H9 (cell line): ENCODE results near the gene PPFIBP2. TPM values are rescaled to one million over a fixed set of nuclear protein-coding genes. Genes with fewer than 3 reads are reported as not detected.

Experiments
- DNase-seq: peaks from one replicate; pipeline ENCODE4 v3.0.0-alpha.2; 2017
- H2AFZ ChIP-seq: one replicate; pipeline ENCODE4 v1.6.1; 2013; ENCODE audit warnings: mild to moderate bottlenecking, low read length, control low read depth, moderate library complexity
- H2AK5ac ChIP-seq: 2 replicates; pipeline ENCODE4 v1.6.1; 2013; ENCODE audit warnings: low read length, control low read depth, mixed read lengths; ENCODE audit not compliant: insufficient read length
- H2BK120ac ChIP-seq: one replicate; pipeline ENCODE4 v1.6.1; 2013; ENCODE audit warnings: low read depth, mild to moderate bottlenecking, low read length, control low read depth, inconsistent platforms; ENCODE audit not compliant: poor library complexity, severe bottlenecking
- H2BK12ac ChIP-seq: 2 replicates; pipeline ENCODE4 v1.6.1; 2013; ENCODE audit warnings: low read length, control low read depth, mixed read lengths, low read depth; ENCODE audit not compliant: insufficient read length
- H2BK15ac ChIP-seq: 2 replicates; pipeline ENCODE4 v1.6.1; 2013; ENCODE audit warnings: low read depth, low read length, control low read depth
- H2BK20ac ChIP-seq: one replicate; pipeline ENCODE4 v1.6.1; 2013; ENCODE audit warnings: low read depth, mild to moderate bottlenecking, low read length, control low read depth, inconsistent platforms; ENCODE audit not compliant: poor library complexity, severe bottlenecking
- H2BK5ac ChIP-seq: 2 replicates; pipeline ENCODE4 v1.6.1; 2013; ENCODE audit warnings: low read length, control low read depth, mixed read lengths; ENCODE audit not compliant: insufficient read length
- H3K14ac ChIP-seq: 2 replicates; pipeline ENCODE4 v1.6.1; 2013; ENCODE audit warnings: low read length, control low read depth; ENCODE audit not compliant: insufficient read depth
- H3K18ac ChIP-seq: 2 replicates; pipeline ENCODE4 v1.6.1; 2013; ENCODE audit warnings: low read depth, mild to moderate bottlenecking, mixed read lengths, low read length, control low read depth; ENCODE audit not compliant: insufficient read length
- H3K23ac ChIP-seq: 2 replicates; pipeline ENCODE4 v1.6.1; 2013; ENCODE audit warnings: low read length, control low read depth, mixed read lengths, low read depth; ENCODE audit not compliant: insufficient read length
- H3K23me2 ChIP-seq: 2 replicates; pipeline ENCODE4 v1.6.1; 2013; ENCODE audit warnings: low read depth, mild to moderate bottlenecking, mixed read lengths, low read length, control low read depth; ENCODE audit not compliant: insufficient read length, poor library complexity, severe bottlenecking
- H3K27ac ChIP-seq: 2 replicates; pipeline ENCODE4 v1.5.1; 2013; ENCODE audit warnings: low read length, control low read depth, mixed read lengths, low read depth; ENCODE audit not compliant: insufficient read length
- H3K27me3 ChIP-seq: 2 replicates; pipeline ENCODE4 v1.6.1; 2013; ENCODE audit warnings: low read length, control low read depth, inconsistent platforms; ENCODE audit not compliant: insufficient read depth
- H3K4ac ChIP-seq: 2 replicates; pipeline ENCODE4 v1.6.1; 2013; ENCODE audit warnings: low read depth, mild to moderate bottlenecking, control low read depth, inconsistent platforms, low read length, moderate library complexity
- H3K4me1 ChIP-seq: 2 replicates; pipeline ENCODE4 v1.6.1; 2013; ENCODE audit warnings: low read length, control low read depth, inconsistent platforms; ENCODE audit not compliant: insufficient read depth
- H3K4me2 ChIP-seq: 2 replicates; pipeline ENCODE4 v1.6.1; 2013; ENCODE audit warnings: low read length, control low read depth, mixed read lengths; ENCODE audit not compliant: insufficient read length, insufficient read depth
- H3K56ac ChIP-seq: 2 replicates; pipeline ENCODE4 v1.6.1; 2013; ENCODE audit warnings: low read depth, mild to moderate bottlenecking, mixed read lengths, low read length, control low read depth; ENCODE audit not compliant: insufficient read length
- H3K79me1 ChIP-seq: 2 replicates; pipeline ENCODE4 v1.6.1; 2013; ENCODE audit warnings: low read depth, mild to moderate bottlenecking, moderate library complexity, low read length, control low read depth, inconsistent platforms; ENCODE audit not compliant: insufficient read depth, poor library complexity, severe bottlenecking
- H3K79me2 ChIP-seq: 2 replicates; pipeline ENCODE4 v1.6.1; 2013; ENCODE audit warnings: low read length, control low read depth, inconsistent platforms; ENCODE audit not compliant: insufficient read depth
- H3K9ac ChIP-seq: 2 replicates; pipeline ENCODE4 v1.6.1; 2013; ENCODE audit warnings: low read length, control low read depth, mixed read lengths; ENCODE audit not compliant: insufficient read length; ENCODE audit errors: extremely low read depth
- H3K9me3 ChIP-seq: one replicate; pipeline ENCODE4 v1.6.1; 2013; ENCODE audit warnings: low read depth, low read length, inconsistent platforms; ENCODE audit not compliant: control insufficient read depth
- H3T11ph ChIP-seq: one replicate; pipeline ENCODE4 v1.6.1; 2013; ENCODE audit warnings: mild to moderate bottlenecking, low read length, control low read depth, inconsistent platforms
- H4K20me1 ChIP-seq: one replicate; pipeline ENCODE4 v1.6.1; 2013; ENCODE audit not compliant: control insufficient read depth, insufficient read length, insufficient read depth
- H4K5ac ChIP-seq: 2 replicates; pipeline ENCODE4 v1.6.1; 2013; ENCODE audit warnings: low read depth, mild to moderate bottlenecking, mixed read lengths, low read length, control low read depth; ENCODE audit not compliant: insufficient read length
- H4K8ac ChIP-seq: replicated peaks from 2 replicates; pipeline ENCODE4 v1.6.1; 2013; ENCODE audit warnings: low read length, control low read depth, mixed read lengths, low read depth; ENCODE audit not compliant: insufficient read length
- H4K91ac ChIP-seq: 2 replicates; pipeline ENCODE4 v1.6.1; 2013; ENCODE audit warnings: low read depth, mild to moderate bottlenecking, moderate library complexity, mixed read lengths, low read length, control low read depth; ENCODE audit not compliant: insufficient read length
- H3K27ac Mint-ChIP-seq, 3 experiments: 2 replicates in 2 of 3; 3 replicates in 1 of 3; pipeline ENCODE4 v1.8.0; 2020 to 2021; ENCODE audit warnings: mixed read lengths in 3 of 3, mild to moderate bottlenecking in 1 of 3, moderate library complexity in 1 of 3
- H3K27me3 Mint-ChIP-seq: 2 replicates; pipeline ENCODE4 v1.8.0; 2021; ENCODE audit warnings: low read depth, mild to moderate bottlenecking, moderate library complexity, mixed read lengths
- H3K36me3 Mint-ChIP-seq, 3 experiments: 2 replicates in 2 of 3; 3 replicates in 1 of 3; pipeline ENCODE4 v1.8.0; 2020 to 2021; ENCODE audit warnings: low read depth in 3 of 3, mixed read lengths in 3 of 3; ENCODE audit not compliant: insufficient read depth in 1 of 3
- H3K4me1 Mint-ChIP-seq, 2 experiments: 2 replicates each; pipeline ENCODE4 v1.8.0; 2020; ENCODE audit warnings: mixed read lengths in 2 of 2
- H3K4me3 Mint-ChIP-seq, 2 experiments: 2 replicates in 1 of 2; 3 replicates in 1 of 2; pipeline ENCODE4 v1.8.0; 2020 to 2021; ENCODE audit warnings: mild to moderate bottlenecking in 2 of 2, mixed read lengths in 2 of 2, moderate library complexity in 1 of 2
- H3K9me3 Mint-ChIP-seq, 2 experiments: 2 replicates in 1 of 2; 3 replicates in 1 of 2; pipeline ENCODE4 v1.8.0; 2020; ENCODE audit warnings: mild to moderate bottlenecking in 2 of 2, mixed read lengths in 2 of 2, moderate library complexity in 1 of 2
- WGBS: extraction: QIAGEN DNeasy Blood & Tissue Kit; methylation state at CpG from one replicate; pipeline ENCODE4 v1.1.7; 2013; ENCODE audit warnings: missing lambda C conversion rate, low lambda C conversion rate, mixed read lengths; ENCODE audit not compliant: insufficient read length; ENCODE audit errors: extremely low coverage; 5-methylcytosine and 5-hydroxymethylcytosine counted together
- total RNA-seq: library from RNA; stranded (reverse); gene quantifications from 2 replicates; pipeline ENCODE4 v1.2.1, GENCODE V29; 2021
- TF ChIP-seq, protein P1 (sequence below): fragments of 200-600 bp; sonication (generic); conservative IDR thresholded peaks from 3 replicates; pipeline ENCODE4 v1.8.0; 2021; ENCODE audit warnings: antibody characterized with exemption, mild to moderate bottlenecking

Gene PPFIBP2
- total RNA-seq, 1 experiment from 2014 or later = 8.3 TPM

DNA sequence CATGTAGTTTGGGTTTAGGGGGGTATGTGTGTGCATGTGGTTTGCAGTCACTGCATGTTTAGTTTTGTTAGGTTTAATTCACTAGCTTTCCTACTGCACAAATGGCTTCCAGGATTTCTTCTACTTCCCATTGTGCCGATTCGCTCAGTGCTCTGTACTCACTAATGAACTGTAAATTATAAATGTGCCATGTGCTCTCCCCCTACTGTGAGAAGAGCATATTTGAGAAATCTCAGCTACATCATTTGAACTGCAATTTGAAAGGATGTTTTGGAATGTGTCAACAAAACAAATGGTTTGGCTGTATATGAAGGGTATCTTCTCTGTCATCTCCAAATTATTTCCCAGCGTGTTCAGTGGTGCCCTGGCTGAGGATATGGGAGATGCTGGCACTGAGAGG lies 131.4 kb downstream of the PPFIBP2 start:
- Mint-ChIP-seq H3K36me3 (peaks cover 0 to 36% (median 15%) of the 10 kb centered on the region in 3 experiments; a peak in 6 of 7 replicates), H3K27ac (peak overlapping the region in 1 of 3 experiments; percentile 87; a peak in 3 of 7 replicates), H3K4me1 (0 out of 4 replicates have a peak, but pooled peaks cover 0 to 8% of the 10 kb centered on the region in 2 experiments), H3K9me3 (no peaks in the 10 kb centered on the region), H3K27me3 (no peaks in the 10 kb centered on the region), H3K4me3 (no peak overlapping the region)
- Histone ChIP-seq H2BK5ac (no peak overlapping the region), H2BK20ac (no peak overlapping the region), H3K9ac (no peak overlapping the region), H2BK15ac (no peak overlapping the region), H3K4me2 (no peak overlapping the region), H2AK5ac (no peak overlapping the region), H3K4me1 (no peaks in the 10 kb centered on the region), H4K20me1 (no peaks in the 10 kb centered on the region), H3K56ac (no peak overlapping the region), H4K8ac (no peak overlapping the region), H3T11ph (no peak overlapping the region), H3K14ac (no peak overlapping the region), H2BK12ac (no peak overlapping the region), H2BK120ac (no peak overlapping the region), H3K23ac (no peak overlapping the region), H3K23me2 (no peaks in the 10 kb centered on the region), H3K79me1 (no peaks in the 10 kb centered on the region), H3K4ac (no peak overlapping the region), H3K27ac (no peak overlapping the region), H3K9me3 (no peaks in the 10 kb centered on the region), H4K91ac (no peak overlapping the region), H3K27me3 (no peaks in the 10 kb centered on the region), H3K18ac (no peak overlapping the region), H4K5ac (no peak overlapping the region), H2AFZ (no peak overlapping the region), H3K79me2 (no peaks in the 10 kb centered on the region)
- WGBS = no CpG with 5 or more reads among the region's 3 CpGs
- DNase-seq = no peak
- TF ChIP-seq, protein P1, sequence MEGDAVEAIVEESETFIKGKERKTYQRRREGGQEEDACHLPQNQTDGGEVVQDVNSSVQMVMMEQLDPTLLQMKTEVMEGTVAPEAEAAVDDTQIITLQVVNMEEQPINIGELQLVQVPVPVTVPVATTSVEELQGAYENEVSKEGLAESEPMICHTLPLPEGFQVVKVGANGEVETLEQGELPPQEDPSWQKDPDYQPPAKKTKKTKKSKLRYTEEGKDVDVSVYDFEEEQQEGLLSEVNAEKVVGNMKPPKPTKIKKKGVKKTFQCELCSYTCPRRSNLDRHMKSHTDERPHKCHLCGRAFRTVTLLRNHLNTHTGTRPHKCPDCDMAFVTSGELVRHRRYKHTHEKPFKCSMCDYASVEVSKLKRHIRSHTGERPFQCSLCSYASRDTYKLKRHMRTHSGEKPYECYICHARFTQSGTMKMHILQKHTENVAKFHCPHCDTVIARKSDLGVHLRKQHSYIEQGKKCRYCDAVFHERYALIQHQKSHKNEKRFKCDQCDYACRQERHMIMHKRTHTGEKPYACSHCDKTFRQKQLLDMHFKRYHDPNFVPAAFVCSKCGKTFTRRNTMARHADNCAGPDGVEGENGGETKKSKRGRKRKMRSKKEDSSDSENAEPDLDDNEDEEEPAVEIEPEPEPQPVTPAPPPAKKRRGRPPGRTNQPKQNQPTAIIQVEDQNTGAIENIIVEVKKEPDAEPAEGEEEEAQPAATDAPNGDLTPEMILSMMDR = no peak
